HepG2 (cell line): ENCODE data around the gene VAMP8. TPM values are rescaled to one million over a fixed set of nuclear protein-coding genes. Genes with fewer than 3 reads are reported as not detected.
A peak's percentile ranks its signal among the peaks of the same experiment; 100 is the strongest.

Experiments
- FIP1L1 ChIP-seq: fragments of 200-400 bp; formaldehyde crosslinking; IDR thresholded peaks from 2 replicates; pipeline ENCODE4 v1.6.1; 2018; ENCODE audit warnings: low read depth, mild to moderate bottlenecking, low read length, moderate library complexity, borderline replicate concordance; ENCODE audit not compliant: insufficient read depth
- HNRNPK ChIP-seq: fragments of 200-400 bp; formaldehyde crosslinking; IDR thresholded peaks from 2 replicates; pipeline ENCODE4 v1.6.1; 2018; ENCODE audit warnings: low read length, low read depth, moderate library complexity, mild to moderate bottlenecking; ENCODE audit not compliant: poor library complexity, severe bottlenecking
- KLF6 ChIP-seq: IDR thresholded peaks from 2 replicates; pipeline ENCODE4 v1.8.0; 2016; ENCODE audit warnings: missing biosample characterization, missing genetic modification reagents
- KLF9 ChIP-seq: IDR thresholded peaks from 2 replicates; pipeline ENCODE4 v1.6.1; 2016; ENCODE audit warnings: low read depth
- MYC ChIP-seq: sonication (generic); formaldehyde crosslinking; IDR thresholded peaks from 2 replicates; pipeline ENCODE4 v1.9.0; 2021; ENCODE audit warnings: missing genetic modification reagents, borderline replicate concordance
- NPAS2 ChIP-seq: sonication (generic); formaldehyde crosslinking; IDR thresholded peaks from 2 replicates; pipeline ENCODE4 v1.8.0; 2022; ENCODE audit warnings: mild to moderate bottlenecking, missing genetic modification reagents, borderline replicate concordance
- NR2F1 ChIP-seq, 2 experiments: fragments of 450-650 bp in 1 of 2; formaldehyde crosslinking in 1 of 2; IDR thresholded peaks; 2 replicates each; pipeline versions ENCODE4 v1.5.0 to v1.6.1; 2016 to 2020; ENCODE audit warnings: mild to moderate bottlenecking in 1 of 2, missing compliant biosample characterization in 1 of 2, missing genetic modification reagents in 1 of 2, moderate library complexity in 1 of 2
- PITX1 ChIP-seq: sonication (generic); formaldehyde crosslinking; IDR thresholded peaks from 2 replicates; pipeline ENCODE4 v1.5.1; 2020; ENCODE audit warnings: mild to moderate bottlenecking, missing genetic modification reagents
- POLR2AphosphoS5 ChIP-seq: IDR thresholded peaks from 2 replicates; pipeline ENCODE4 v1.6.1; 2012; ENCODE audit warnings: low read depth, low read length
- SAFB2 ChIP-seq: sonication (generic); formaldehyde crosslinking; IDR thresholded peaks from 2 replicates; pipeline ENCODE4 v1.5.1; 2020; ENCODE audit warnings: missing genetic modification reagents, low read depth, mild to moderate bottlenecking, borderline replicate concordance
- SMAD3 ChIP-seq: sonication (generic); formaldehyde crosslinking; IDR thresholded peaks from 2 replicates; pipeline ENCODE4 v1.4.0; 2020; ENCODE audit warnings: missing genetic modification reagents
- SRSF9 ChIP-seq: fragments of 200-400 bp; formaldehyde crosslinking; IDR thresholded peaks from 2 replicates; pipeline ENCODE4 v1.6.1; 2018; ENCODE audit warnings: borderline replicate concordance, mild to moderate bottlenecking, low read depth, low read length; ENCODE audit not compliant: insufficient read depth, poor library complexity, severe bottlenecking
- ZMYM4 ChIP-seq: sonication (generic); formaldehyde crosslinking; IDR thresholded peaks from 2 replicates; pipeline ENCODE4 v1.8.1; 2023; ENCODE audit warnings: mild to moderate bottlenecking, missing genetic modification reagents
- ZNF251 ChIP-seq: sonication (generic); formaldehyde crosslinking; IDR thresholded peaks from 2 replicates; pipeline ENCODE4 v1.9.0; 2021; ENCODE audit warnings: mild to moderate bottlenecking, missing genetic modification reagents
- ZNF256 ChIP-seq: sonication (generic); formaldehyde crosslinking; conservative IDR thresholded peaks from 2 replicates; pipeline ENCODE4 v1.4.0; 2020; ENCODE audit warnings: missing genetic modification reagents
- ZNF839 ChIP-seq: sonication (generic); formaldehyde crosslinking; IDR thresholded peaks from 2 replicates; pipeline ENCODE4 v1.4.0; 2020; ENCODE audit warnings: missing genetic modification reagents, mild to moderate bottlenecking, borderline replicate concordance
- polyA plus RNA-seq, 8 experiments: library from polyadenylated mRNA; depleted of rRNA in 3 of 8; stranded (reverse) in 7 of 8; unstranded in 1 of 8; fragments of >200 nt; fragmentation: Illumina TruSeq in 4 of 8; extraction: Trizol in 4 of 8; gene quantifications; 2 replicates each; pipeline versions ENCODE4 v1.2.1 to v1.2.3, GENCODE V29; 2011 to 2016; ENCODE audit warnings: low read depth in 4 of 8, missing spikeins in 1 of 8, mixed read lengths in 1 of 8; ENCODE audit not compliant: insufficient read depth in 1 of 8
- total RNA-seq, 5 experiments: library from RNA; depleted of rRNA; stranded (reverse); fragments of >200 nt; fragmentation: Illumina TruSeq; extraction: Trizol; gene quantifications; 2 replicates each; pipeline ENCODE4 v1.2.3, GENCODE V29; 2016; ENCODE audit warnings: low read depth in 1 of 5
- TF ChIP-seq, protein P1 (sequence below): sonication (generic); formaldehyde crosslinking; IDR thresholded peaks from 2 replicates; pipeline ENCODE4 v1.4.0; 2020; ENCODE audit warnings: missing genetic modification reagents
- TF ChIP-seq, protein P2 (sequence below): sonication (generic); formaldehyde crosslinking; conservative IDR thresholded peaks from 2 replicates; pipeline ENCODE4 v1.4.0; 2020; ENCODE audit warnings: missing genetic modification reagents
- TF ChIP-seq, protein P3 (sequence below): sonication (generic); formaldehyde crosslinking; IDR thresholded peaks from 2 replicates; pipeline ENCODE4 v1.4.0; 2020; ENCODE audit warnings: mild to moderate bottlenecking, missing genetic modification reagents, borderline replicate concordance
- TF ChIP-seq, protein P4 (sequence below): sonication (generic); formaldehyde crosslinking; IDR thresholded peaks from 2 replicates; pipeline ENCODE4 v1.4.0; 2020; ENCODE audit warnings: missing genetic modification reagents, mild to moderate bottlenecking, borderline replicate concordance

Gene VAMP8
- total and polyA plus RNA-seq, 2 of the 13 experiments (the other 11 are each of a cell fraction or from before 2014, with no cell fraction given), result 83.3 to 157 TPM

DNA sequence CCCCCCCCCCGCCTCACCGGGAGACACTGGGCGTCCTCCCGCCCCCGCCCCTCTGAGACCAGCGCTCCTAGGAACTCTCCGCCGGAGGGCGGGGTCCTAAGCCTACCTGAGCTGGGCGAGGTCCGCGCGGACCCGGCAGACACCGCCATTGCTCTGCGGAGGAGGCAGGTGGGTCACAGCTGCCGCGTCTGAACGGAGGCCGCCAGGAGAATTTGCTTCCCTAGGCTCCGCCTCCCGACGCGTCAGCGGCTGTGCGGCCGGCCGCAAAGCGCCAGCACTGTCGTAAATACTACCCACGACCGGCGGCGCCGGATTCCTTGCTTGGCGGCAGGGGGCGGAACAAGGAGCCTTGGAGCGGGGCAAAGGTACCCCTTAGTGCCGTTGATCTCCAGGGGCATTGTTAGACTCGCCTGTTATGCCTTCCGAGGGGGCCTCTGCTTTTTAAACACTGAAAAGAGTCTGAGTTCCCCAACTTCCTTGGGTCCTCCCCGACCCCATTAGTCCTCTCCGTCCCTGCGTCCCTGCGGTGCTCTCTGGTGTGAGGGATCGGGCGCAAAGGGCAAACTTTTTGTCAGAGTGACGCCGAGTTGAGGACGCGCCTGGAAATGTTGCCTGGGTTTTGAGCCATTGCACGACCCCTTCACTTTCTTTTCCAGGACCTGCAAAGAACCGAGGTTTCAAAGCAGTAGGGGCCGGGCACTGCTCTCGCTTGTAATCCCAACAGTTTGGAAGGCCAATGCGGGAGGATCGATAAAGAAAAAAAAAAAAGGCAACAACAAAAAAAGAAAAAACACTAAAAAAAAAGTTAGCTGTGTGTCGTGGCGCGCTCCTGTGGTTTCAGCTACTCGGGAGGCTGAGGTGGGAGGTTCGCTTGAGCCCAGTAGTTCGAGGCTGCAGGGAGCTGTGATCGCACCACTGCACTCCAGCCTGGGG lies 15.8 kb upstream of the VAMP8 start, which contains the start of gene GGCX (continued):
- TF ChIP-seq ZMYM4 (peak; percentile 91), SAFB2 (CRISPR knock-in tag) (no peak; the same call in 1 of the 2 replicates), NPAS2 (no peak), SMAD3 (CRISPR knock-in tag) (no peak), NR2F1 (CRISPR knock-in tag; IDR thresholded peaks at IDR 0.05) (no peak), KLF9 (CRISPR knock-in tag) (no peak; the same call in 1 of the 2 replicates), ZNF256 (no peak), FIP1L1 (no peak), KLF6 (CRISPR knock-in tag) (peak; percentile 94), SRSF9 (no peak), POLR2AphosphoS5 (peak; percentile 99), HNRNPK (peak; percentile 51), PITX1 (peak; percentile 69; the same call in 1 of the 2 replicates), ZNF839 (CRISPR knock-in tag) (peak; percentile 81; the same call in 1 of the 2 replicates), MYC (peak; percentile 84; the same call in 1 of the 2 replicates), ZNF251 (CRISPR knock-in tag) (no peak)
- TF ChIP-seq, protein P1, sequence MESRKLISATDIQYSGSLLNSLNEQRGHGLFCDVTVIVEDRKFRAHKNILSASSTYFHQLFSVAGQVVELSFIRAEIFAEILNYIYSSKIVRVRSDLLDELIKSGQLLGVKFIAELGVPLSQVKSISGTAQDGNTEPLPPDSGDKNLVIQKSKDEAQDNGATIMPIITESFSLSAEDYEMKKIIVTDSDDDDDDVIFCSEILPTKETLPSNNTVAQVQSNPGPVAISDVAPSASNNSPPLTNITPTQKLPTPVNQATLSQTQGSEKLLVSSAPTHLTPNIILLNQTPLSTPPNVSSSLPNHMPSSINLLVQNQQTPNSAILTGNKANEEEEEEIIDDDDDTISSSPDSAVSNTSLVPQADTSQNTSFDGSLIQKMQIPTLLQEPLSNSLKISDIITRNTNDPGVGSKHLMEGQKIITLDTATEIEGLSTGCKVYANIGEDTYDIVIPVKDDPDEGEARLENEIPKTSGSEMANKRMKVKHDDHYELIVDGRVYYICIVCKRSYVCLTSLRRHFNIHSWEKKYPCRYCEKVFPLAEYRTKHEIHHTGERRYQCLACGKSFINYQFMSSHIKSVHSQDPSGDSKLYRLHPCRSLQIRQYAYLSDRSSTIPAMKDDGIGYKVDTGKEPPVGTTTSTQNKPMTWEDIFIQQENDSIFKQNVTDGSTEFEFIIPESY, result no peak
- TF ChIP-seq, protein P2, sequence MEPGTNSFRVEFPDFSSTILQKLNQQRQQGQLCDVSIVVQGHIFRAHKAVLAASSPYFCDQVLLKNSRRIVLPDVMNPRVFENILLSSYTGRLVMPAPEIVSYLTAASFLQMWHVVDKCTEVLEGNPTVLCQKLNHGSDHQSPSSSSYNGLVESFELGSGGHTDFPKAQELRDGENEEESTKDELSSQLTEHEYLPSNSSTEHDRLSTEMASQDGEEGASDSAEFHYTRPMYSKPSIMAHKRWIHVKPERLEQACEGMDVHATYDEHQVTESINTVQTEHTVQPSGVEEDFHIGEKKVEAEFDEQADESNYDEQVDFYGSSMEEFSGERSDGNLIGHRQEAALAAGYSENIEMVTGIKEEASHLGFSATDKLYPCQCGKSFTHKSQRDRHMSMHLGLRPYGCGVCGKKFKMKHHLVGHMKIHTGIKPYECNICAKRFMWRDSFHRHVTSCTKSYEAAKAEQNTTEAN (CRISPR knock-in tag), result peak; percentile 45
- TF ChIP-seq, protein P3, sequence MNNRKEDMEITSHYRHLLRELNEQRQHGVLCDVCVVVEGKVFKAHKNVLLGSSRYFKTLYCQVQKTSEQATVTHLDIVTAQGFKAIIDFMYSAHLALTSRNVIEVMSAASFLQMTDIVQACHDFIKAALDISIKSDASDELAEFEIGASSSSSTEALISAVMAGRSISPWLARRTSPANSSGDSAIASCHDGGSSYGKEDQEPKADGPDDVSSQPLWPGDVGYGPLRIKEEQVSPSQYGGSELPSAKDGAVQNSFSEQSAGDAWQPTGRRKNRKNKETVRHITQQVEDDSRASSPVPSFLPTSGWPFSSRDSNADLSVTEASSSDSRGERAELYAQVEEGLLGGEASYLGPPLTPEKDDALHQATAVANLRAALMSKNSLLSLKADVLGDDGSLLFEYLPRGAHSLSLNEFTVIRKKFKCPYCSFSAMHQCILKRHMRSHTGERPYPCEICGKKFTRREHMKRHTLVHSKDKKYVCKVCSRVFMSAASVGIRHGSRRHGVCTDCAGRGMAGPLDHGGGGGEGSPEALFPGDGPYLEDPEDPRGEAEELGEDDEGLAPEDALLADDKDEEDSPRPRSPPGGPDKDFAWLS (CRISPR knock-in tag), result no peak; the same call in 1 of the 2 replicates
- TF ChIP-seq, protein P4, sequence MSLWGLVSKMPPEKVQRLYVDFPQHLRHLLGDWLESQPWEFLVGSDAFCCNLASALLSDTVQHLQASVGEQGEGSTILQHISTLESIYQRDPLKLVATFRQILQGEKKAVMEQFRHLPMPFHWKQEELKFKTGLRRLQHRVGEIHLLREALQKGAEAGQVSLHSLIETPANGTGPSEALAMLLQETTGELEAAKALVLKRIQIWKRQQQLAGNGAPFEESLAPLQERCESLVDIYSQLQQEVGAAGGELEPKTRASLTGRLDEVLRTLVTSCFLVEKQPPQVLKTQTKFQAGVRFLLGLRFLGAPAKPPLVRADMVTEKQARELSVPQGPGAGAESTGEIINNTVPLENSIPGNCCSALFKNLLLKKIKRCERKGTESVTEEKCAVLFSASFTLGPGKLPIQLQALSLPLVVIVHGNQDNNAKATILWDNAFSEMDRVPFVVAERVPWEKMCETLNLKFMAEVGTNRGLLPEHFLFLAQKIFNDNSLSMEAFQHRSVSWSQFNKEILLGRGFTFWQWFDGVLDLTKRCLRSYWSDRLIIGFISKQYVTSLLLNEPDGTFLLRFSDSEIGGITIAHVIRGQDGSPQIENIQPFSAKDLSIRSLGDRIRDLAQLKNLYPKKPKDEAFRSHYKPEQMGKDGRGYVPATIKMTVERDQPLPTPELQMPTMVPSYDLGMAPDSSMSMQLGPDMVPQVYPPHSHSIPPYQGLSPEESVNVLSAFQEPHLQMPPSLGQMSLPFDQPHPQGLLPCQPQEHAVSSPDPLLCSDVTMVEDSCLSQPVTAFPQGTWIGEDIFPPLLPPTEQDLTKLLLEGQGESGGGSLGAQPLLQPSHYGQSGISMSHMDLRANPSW (CRISPR knock-in tag), result peak; percentile 86; the same call in 1 of the 2 replicates
